ENCODE data around the gene HOXA9.
A peak's percentile ranks its signal among the peaks of the same experiment; 100 is the strongest.

The HOXA9 gene

DNA sequence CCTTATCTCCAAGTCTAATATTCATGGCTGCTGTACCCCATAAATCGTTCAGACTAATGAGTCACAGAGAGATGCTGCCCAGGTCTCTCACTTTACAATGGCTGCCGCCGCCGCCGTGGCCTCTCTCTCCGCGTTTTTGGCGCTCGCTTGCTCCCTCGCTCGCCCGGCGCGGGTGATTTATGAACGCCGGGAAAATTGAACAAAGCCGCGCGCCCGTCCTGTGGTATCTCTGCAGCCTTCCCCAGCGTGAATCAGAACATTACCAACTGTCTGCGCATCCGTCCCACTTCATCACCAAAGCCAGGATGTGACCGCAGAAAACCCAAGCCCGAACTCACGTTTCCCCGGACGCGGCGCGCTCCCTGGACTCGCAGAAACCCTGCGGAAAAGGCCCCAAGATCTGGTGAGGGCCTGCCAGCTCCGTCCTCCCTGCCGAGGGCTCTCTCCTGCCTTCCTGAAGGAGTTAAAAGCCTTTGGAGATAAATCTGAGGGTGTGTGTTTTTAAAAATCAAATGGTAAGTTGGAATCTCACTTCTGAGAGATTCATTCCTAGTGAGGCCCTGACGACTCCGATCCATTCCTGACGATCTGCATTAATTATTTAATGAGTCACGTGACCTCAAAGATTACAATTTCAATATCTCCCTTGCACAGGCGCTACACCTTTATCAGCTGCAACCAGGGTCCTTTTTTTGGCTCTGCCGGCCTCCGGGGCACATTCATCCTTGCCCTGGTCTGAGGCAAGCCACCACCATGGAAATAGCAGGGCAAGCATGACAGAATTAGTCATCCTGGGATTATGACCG, 41.0 kb downstream of the HOXA9 start:
- DNase-seq (ENCODE audit: low read depth): peak; percentile 91
- no peak overlapping the region for H3K4me3 ChIP-seq (ENCODE audit: control insufficient read depth, low read depth, low read length)
- TF ChIP-seq, protein P1, sequence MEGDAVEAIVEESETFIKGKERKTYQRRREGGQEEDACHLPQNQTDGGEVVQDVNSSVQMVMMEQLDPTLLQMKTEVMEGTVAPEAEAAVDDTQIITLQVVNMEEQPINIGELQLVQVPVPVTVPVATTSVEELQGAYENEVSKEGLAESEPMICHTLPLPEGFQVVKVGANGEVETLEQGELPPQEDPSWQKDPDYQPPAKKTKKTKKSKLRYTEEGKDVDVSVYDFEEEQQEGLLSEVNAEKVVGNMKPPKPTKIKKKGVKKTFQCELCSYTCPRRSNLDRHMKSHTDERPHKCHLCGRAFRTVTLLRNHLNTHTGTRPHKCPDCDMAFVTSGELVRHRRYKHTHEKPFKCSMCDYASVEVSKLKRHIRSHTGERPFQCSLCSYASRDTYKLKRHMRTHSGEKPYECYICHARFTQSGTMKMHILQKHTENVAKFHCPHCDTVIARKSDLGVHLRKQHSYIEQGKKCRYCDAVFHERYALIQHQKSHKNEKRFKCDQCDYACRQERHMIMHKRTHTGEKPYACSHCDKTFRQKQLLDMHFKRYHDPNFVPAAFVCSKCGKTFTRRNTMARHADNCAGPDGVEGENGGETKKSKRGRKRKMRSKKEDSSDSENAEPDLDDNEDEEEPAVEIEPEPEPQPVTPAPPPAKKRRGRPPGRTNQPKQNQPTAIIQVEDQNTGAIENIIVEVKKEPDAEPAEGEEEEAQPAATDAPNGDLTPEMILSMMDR (conservative IDR thresholded peaks at IDR 0.05; ENCODE audit: control insufficient read depth, insufficient read depth, low read depth, low read length): no peak

DNA sequence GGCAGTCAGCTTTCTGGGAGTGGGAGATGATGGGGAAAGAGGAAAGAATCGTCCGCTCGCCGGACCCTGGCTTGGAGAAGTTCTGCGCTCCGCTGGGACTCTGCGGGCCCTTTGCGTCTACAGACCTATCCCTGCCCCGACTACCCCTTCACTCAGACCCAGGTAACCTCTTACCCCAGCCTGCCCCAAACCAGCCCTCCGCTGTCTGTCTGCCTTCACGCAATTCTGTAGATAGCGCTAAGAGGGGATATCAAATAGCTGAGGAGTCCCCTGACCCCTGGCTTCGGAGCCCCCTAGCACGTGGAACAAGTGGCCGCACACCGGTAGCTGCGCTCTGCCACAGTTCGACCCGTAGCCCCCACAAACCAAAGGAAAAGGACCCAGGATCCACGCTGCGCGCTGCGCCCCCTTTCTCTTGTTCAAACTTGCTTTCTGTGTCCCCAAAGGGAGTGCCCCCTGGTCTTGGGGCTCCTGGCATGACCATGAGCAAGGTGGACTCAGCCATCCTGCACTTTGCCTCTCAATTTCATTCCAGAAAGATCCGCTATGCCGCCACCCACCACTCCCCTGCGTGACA, 41.8 kb downstream of the HOXA9 start:
- TF ChIP-seq, protein P1 (conservative IDR thresholded peaks at IDR 0.05; ENCODE audit: control insufficient read depth, insufficient read depth, low read depth, low read length): no peak
- DNase-seq (ENCODE audit: low read depth): no peak
- H3K4me3 ChIP-seq (ENCODE audit: control insufficient read depth, low read depth, low read length): no peak overlapping the region

DNA sequence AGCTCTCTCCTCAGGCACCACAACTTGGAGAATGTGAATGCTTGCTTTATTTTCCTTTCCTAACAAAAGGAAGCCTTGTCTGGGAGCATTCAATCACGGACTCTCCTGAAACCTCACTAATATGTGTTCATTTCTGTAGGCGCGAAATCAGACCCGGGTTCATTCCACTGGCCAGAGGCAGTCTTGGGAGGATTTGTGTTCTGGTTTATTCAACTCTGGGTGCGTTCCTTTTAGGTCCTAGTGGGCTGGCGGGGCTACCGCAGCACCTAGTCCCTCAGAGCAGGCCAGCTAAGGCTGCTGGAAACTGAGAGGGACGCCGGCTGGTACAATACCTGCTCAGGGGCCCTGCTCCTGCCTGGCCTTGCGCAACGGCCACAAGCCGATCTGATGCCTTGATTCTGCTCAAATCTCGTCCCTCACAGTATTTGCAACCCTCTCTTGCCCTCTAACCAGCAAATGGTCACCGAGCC, 42.3 kb downstream of the HOXA9 start:
- no peak overlapping the region for H3K4me3 ChIP-seq (ENCODE audit: control insufficient read depth, low read depth, low read length)
- DNase-seq (ENCODE audit: low read depth): no peak
- TF ChIP-seq, protein P1 (conservative IDR thresholded peaks at IDR 0.05; ENCODE audit: control insufficient read depth, insufficient read depth, low read depth, low read length): no peak

DNA sequence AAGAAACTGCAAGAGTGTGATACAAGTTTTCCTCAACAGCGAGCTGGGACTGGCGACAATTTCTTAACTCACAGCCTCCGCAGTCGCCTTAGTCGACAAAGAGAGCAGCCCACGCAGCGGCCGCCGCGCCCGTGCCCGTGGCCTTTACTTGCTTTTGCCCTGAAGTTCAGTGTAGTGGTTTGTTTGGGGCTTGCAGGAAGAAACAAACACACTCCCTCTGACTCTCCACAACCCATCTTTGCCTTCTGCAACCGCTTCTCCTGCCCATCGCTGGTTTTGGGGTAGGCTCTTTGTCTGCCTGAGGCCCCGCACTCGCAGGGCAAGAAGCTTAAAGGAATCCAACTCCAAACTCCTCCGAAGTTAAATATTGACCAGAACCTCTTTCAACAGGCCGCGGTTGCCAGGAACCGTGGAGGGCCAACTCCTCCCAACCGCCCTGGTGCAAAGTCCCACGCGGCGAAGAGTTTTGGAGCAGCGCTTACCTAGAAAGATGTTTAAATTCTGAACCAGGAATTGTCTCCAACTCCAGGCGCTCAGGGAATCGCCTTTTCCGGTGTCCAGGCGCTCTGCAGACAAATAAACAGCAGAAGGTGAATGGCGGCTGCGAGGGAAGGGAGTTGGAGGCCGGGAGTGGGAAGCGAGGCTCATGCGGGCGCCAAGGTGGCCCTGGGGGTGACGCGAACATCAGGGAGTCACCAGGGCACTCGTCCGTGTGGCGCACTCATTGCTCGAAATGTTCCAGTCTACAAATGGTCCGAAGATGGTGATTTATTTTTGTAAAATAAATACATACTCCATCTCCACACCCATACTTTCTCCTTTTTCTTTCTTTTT, 43.0 kb downstream of the HOXA9 start:
- H3K4me3 ChIP-seq (ENCODE audit: control insufficient read depth, low read depth, low read length): peak overlapping the region; percentile 5

DNA sequence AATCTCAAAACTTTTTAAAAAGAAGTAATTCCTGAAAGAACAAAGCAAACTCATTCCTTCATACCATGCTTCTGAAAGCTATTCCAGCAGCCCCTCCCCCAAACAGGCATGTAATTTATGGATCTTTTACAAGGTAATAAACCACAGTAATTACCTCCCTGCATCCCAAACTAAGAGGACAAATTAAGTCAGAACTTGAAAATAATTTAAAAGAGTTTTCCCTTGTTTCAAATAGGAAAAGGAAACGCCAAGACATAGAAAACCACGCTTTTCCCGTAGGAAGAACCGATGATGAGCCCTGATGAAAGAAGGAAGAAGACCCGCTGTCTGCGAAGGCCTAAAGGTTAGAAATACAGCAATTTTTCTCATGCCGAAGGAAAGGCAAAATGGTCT, 43.7 kb downstream of the HOXA9 start:
- H3K4me3 ChIP-seq (ENCODE audit: control insufficient read depth, low read depth, low read length): no peak overlapping the region
- TF ChIP-seq, protein P1 (conservative IDR thresholded peaks at IDR 0.05; ENCODE audit: control insufficient read depth, insufficient read depth, low read depth, low read length): no peak
- no peak for DNase-seq (ENCODE audit: low read depth)

More for the DNA sequence above, 43.0 kb downstream of the HOXA9 start:
- TF ChIP-seq, protein P1 (conservative IDR thresholded peaks at IDR 0.05; ENCODE audit: control insufficient read depth, insufficient read depth, low read depth, low read length): no peak
- DNase-seq (ENCODE audit: low read depth): no peak

DNA sequence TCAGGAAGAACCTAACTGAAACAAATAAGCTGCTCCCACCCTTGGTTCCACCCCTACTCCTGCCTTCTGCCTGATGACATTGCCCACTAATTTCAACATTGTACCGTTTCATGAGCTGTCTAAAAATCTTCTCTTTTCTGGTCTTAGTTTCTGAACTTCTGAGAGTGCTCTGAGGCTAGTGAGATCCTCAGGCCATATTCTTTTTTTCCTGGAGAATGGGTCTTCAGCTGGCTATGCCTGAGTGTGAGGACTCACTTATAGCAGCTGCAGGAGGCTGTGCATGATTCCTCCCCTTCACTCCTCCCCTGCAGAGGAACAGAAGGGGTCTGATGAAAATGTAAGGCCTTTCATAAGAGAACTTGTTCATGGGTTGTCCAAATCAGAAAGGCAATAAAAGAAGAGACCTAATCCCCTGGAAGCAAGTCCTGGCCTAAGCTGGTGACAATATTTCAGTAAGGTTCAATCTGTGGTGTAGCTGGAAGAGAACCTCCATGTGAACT, 45.9 kb downstream of the HOXA9 start:
- no peak for DNase-seq (ENCODE audit: low read depth)
- no peak overlapping the region for H3K4me3 ChIP-seq (ENCODE audit: control insufficient read depth, low read depth, low read length)
- TF ChIP-seq, protein P1 (conservative IDR thresholded peaks at IDR 0.05; ENCODE audit: control insufficient read depth, insufficient read depth, low read depth, low read length): no peak

Data from fibroblast of mammary gland (primary cell).